Fibroblast of skin of left quadriceps (primary cell): ENCODE measurements around the gene RPL6.

Source experiments
- DNase-seq, 2 experiments: peaks; one replicate each; pipeline ENCODE4 v3.0.0-alpha.2; 2013; ENCODE audit warnings: low read depth in 2 of 2

RPL6 gene

GRCh38 chr12:112380663-112381405, 28.6 kb downstream of the RPL6 start:
- no peak for DNase-seq

- no peak for DNase-seq
Observed at GRCh38 chr12:112375105-112375504, 34.3 kb downstream of the RPL6 start.

GRCh38 chr12:112374166-112374740, 35.2 kb downstream of the RPL6 start:
- no peak for DNase-seq

GRCh38 chr12:112370868-112371510, 38.4 kb downstream of the RPL6 start:
- DNase-seq: no peak

- DNase-seq: no peak
Observed at GRCh38 chr12:112370199-112370598, 39.2 kb downstream of the RPL6 start.

- DNase-seq: no peak
Observed at GRCh38 chr12:112368856-112369255, 40.5 kb downstream of the RPL6 start.

GRCh38 chr12:112367965-112368364, 41.4 kb downstream of the RPL6 start:
- DNase-seq: no peak

- DNase-seq: no peak
Observed at GRCh38 chr12:112362310-112362709, 47.1 kb downstream of the RPL6 start.

GRCh38 chr12:112361271-112361670, 48.1 kb downstream of the RPL6 start:
- DNase-seq: no peak

- no peak for DNase-seq
Observed at GRCh38 chr12:112359290-112359689, 50.1 kb downstream of the RPL6 start.

GRCh38 chr12:112357214-112357613, 52.2 kb downstream of the RPL6 start:
- no peak for DNase-seq
